ENCODE measurements around the gene USP17L22.
"Not testable (repeated sequence)": the region's sequence is repeated elsewhere in the genome, so short reads cannot be mapped to it uniquely, and the experiment has no call there.

Gene USP17L22, protein sequence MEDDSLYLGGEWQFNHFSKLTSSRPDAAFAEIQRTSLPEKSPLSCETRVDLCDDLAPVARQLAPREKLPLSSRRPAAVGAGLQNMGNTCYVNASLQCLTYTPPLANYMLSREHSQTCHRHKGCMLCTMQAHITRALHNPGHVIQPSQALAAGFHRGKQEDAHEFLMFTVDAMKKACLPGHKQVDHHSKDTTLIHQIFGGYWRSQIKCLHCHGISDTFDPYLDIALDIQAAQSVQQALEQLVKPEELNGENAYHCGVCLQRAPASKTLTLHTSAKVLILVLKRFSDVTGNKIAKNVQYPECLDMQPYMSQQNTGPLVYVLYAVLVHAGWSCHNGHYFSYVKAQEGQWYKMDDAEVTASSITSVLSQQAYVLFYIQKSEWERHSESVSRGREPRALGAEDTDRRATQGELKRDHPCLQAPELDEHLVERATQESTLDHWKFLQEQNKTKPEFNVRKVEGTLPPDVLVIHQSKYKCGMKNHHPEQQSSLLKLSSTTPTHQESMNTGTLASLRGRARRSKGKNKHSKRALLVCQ

DNA sequence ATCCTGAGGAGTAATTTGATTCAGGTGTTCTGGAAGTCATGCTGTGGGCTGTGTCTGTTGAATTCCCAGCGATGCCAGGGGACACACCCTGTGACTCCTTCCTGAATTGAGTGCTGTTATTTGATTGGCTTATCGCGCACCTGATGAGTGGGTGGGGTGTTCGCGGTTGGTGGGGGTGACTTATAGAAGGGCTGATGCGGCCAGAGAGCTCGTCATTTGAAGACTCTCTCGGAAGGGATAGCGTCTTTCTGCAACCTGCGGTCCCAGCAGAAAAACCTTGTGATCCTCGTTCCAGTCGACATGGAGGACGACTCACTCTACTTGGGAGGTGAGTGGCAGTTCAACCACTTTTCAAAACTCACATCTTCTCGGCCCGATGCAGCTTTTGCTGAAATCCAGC lies at the start of gene USP17L22:
USP17L22 (plus strand) TSS at position 301 of the 400 bp plus-strand sequence; CDS start at position 301, 0 bp downstream.
- DNase-seq (ENCODE audit: low read depth in 2 of 2): not testable (repeated sequence)

DNA sequence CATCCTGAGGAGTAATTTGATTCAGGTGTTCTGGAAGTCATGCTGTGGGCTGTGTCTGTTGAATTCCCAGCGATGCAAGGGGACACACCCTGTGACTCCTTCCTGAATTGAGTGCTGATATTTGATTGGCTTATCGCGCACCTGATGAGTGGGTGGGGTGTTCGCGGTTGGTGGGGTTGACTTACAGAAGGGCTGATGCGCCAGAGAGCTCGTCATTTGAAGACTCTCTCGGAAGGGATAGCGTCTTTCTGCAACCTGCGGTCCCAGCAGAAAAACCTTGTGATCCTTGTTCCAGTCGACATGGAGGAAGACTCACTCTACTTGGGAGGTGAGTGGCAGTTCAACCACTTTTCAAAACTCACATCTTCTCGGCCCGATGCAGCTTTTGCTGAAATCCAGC lies 47.6 kb upstream of the USP17L22 start, which contains the start of gene USP17L12:
USP17L12 (plus strand) TSS at position 301 of the 400 bp plus-strand sequence; CDS start at position 301, 0 bp downstream.
- not testable (repeated sequence) for DNase-seq (ENCODE audit: low read depth in 2 of 2)

DNA sequence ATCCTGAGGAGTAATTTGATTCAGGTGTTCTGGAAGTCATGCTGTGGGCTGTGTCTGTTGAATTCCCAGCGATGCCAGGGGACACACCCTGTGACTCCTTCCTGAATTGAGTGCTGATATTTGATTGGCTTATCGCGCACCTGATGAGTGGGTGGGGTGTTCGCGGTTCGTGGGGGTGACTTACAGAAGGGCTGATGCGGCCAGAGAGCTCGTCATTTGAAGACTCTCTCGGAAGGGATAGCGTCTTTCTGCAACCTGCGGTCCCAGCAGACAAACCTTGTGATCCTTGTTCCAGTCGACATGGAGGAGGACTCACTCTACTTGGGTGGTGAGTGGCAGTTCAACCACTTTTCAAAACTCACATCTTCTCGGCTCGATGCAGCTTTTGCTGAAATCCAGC lies 42.8 kb upstream of the USP17L22 start, which contains the start of gene USP17L13:
USP17L13 (plus strand) TSS at position 301 of the 400 bp plus-strand sequence; CDS start at position 301, 0 bp downstream.
- not testable (repeated sequence) for DNase-seq (ENCODE audit: low read depth in 2 of 2)

DNA sequence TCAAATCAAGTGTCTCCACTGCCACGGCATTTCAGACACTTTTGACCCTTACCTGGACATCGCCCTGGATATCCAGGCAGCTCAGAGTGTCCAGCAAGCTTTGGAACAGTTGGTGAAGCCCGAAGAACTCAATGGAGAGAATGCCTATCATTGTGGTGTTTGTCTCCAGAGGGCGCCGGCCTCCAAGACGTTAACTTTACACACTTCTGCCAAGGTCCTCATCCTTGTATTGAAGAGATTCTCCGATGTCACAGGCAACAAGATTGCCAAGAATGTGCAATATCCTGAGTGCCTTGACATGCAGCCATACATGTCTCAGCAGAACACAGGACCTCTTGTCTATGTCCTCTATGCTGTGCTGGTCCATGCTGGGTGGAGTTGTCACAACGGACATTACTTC lies 37.2 kb upstream of the USP17L22 start:
- not testable (repeated sequence) for DNase-seq (ENCODE audit: low read depth in 2 of 2)

DNA sequence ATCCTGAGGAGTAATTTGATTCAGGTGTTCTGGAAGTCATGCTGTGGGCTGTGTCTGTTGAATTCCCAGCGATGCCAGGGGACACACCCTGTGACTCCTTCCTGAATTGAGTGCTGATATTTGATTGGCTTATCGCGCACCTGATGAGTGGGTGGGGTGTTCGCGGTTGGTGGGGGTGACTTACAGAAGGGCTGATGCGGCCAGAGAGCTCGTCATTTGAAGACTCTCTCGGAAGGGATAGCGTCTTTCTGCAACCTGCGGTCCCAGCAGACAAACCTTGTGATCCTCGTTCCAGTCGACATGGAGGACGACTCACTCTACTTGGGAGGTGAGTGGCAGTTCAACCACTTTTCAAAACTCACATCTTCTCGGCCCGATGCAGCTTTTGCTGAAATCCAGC lies 33.3 kb upstream of the USP17L22 start, which contains the start of gene USP17L15:
USP17L15 (plus strand) TSS at position 301 of the 400 bp plus-strand sequence; CDS start at position 301, 0 bp downstream.
- not testable (repeated sequence) for DNase-seq (ENCODE audit: low read depth in 2 of 2)

DNA sequence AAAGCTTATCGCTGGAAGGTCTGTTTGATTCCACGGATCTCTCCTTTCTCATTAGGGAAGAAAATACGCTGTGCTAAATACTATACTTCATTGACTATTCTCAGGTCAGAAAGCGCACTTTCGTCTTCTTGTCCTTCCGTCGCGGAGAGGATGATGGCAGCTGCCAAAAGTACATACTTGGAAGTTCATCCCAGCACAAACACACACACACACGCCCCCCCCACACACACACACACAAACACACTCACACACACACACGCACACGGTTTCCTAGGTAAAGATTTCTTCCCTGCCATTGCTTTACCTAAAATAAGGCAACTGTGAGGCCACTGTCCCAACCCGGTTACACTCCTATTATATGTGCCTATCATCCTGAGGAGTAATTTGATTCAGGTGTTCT lies 29.0 kb upstream of the USP17L22 start:
- not testable (repeated sequence) for DNase-seq (ENCODE audit: low read depth in 2 of 2)

DNA sequence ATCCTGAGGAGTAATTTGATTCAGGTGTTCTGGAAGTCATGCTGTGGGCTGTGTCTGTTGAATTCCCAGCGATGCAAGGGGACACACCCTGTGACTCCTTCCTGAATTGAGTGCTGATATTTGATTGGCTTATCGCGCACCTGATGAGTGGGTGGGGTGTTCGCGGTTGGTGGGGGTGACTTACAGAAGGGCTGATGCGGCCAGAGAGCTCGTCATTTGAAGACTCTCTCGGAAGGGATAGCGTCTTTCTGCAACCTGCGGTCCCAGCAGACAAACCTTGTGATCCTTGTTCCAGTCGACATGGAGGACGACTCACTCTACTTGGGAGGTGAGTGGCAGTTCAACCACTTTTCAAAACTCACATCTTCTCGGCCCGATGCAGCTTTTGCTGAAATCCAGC lies 23.8 kb upstream of the USP17L22 start, which contains the start of gene USP17L17:
USP17L17 (plus strand) TSS at position 301 of the 400 bp plus-strand sequence; CDS start at position 301, 0 bp downstream.
- DNase-seq (ENCODE audit: low read depth in 2 of 2): not testable (repeated sequence)

DNA sequence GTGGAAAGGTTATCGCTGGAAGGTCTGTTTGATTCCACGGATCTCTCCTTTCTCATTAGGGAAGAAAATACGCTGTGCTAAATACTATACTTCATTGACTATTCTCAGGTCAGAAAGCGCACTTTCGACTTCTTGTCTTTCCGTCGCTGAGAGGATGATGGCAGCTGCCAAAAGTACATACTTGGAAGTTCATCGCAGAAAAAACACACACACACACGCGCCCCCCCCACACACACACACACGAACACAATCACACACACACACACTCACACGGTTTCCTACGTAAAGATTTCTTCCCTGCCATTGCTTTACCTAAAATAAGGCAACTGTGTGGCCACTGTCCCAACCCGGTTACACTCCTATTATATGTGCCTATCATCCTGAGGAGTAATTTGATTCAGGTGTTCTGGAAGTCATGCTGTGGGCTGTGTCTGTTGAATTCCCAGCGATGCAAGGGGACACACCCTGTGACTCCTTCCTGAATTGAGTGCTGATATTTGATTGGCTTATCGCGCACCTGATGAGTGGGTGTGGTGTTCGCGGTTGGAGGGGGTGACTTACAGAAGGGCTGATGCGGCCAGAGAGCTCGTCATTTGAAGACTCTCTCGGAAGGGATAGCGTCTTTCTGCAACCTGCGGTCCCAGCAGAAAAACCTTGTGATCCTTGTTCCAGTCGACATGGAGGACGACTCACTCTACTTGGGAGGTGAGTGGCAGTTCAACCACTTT lies 19.3 kb upstream of the USP17L22 start, which contains the start of gene USP17L18:
USP17L18 (plus strand) TSS at position 678 of the 728 bp plus-strand sequence; CDS start at position 678, 0 bp downstream.
- DNase-seq (ENCODE audit: low read depth in 2 of 2): not testable (repeated sequence)

DNA sequence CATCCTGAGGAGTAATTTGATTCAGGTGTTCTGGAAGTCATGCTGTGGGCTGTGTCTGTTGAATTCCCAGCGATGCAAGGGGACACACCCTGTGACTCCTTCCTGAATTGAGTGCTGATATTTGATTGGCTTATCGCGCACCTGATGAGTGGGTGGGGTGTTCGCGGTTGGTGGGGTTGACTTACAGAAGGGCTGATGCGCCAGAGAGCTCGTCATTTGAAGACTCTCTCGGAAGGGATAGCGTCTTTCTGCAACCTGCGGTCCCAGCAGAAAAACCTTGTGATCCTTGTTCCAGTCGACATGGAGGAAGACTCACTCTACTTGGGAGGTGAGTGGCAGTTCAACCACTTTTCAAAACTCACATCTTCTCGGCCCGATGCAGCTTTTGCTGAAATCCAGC lies 14.3 kb upstream of the USP17L22 start, which contains the start of gene USP17L19:
USP17L19 (plus strand) TSS at position 301 of the 400 bp plus-strand sequence; CDS start at position 301, 0 bp downstream.
- DNase-seq (ENCODE audit: low read depth in 2 of 2): not testable (repeated sequence)

DNA sequence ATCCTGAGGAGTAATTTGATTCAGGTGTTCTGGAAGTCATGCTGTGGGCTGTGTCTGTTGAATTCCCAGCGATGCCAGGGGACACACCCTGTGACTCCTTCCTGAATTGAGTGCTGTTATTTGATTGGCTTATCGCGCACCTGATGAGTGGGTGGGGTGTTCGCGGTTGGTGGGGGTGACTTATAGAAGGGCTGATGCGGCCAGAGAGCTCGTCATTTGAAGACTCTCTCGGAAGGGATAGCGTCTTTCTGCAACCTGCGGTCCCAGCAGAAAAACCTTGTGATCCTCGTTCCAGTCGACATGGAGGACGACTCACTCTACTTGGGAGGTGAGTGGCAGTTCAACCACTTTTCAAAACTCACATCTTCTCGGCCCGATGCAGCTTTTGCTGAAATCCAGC lies 9.6 kb upstream of the USP17L22 start, which contains the start of gene USP17L20:
USP17L20 (plus strand) TSS at position 301 of the 400 bp plus-strand sequence; CDS start at position 301, 0 bp downstream.
- not testable (repeated sequence) for DNase-seq (ENCODE audit: low read depth in 2 of 2)

DNA sequence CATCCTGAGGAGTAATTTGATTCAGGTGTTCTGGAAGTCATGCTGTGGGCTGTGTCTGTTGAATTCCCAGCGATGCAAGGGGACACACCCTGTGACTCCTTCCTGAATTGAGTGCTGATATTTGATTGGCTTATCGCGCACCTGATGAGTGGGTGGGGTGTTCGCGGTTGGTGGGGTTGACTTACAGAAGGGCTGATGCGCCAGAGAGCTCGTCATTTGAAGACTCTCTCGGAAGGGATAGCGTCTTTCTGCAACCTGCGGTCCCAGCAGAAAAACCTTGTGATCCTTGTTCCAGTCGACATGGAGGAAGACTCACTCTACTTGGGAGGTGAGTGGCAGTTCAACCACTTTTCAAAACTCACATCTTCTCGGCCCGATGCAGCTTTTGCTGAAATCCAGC lies 4.8 kb upstream of the USP17L22 start, which contains the start of gene USP17L21:
USP17L21 (plus strand) TSS at position 301 of the 400 bp plus-strand sequence; CDS start at position 301, 0 bp downstream.
- not testable (repeated sequence) for DNase-seq (ENCODE audit: low read depth in 2 of 2)

DNA sequence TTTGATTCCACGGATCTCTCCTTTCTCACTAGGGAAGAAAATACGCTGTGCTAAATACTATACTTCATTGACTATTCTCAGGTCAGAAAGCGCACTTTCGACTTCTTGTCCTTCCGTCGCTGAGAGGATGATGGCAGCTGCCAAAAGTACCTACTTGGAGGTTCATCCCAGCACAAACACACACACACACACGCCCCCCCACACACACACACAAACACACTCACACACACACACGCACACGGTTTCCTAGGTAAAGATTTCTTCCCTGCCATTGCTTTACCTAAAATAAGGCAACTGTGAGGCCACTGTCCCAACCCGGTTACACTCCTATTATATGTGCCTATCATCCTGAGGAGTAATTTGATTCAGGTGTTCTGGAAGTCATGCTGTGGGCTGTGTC lies 4.3 kb downstream of the USP17L22 start:
- DNase-seq (ENCODE audit: low read depth in 2 of 2): not testable (repeated sequence)

All from stimulated activated CD8-positive, alpha-beta memory T cell treated with anti-CD3 and anti-CD28 coated beads, Interleukin-15, amount 100 ng/mL, for 48 hours (primary cell).